ENCODE results near the gene NPAS3.

NPAS3 gene

GRCh38 chr14:33454707-33455106 is 516.0 kb downstream of the NPAS3 start:
- no peak for DNase-seq

- DNase-seq, result no peak
These were observed 517.1 kb downstream of the NPAS3 start for GRCh38 chr14:33455654-33456345.

- no peak for DNase-seq
These were observed 518.3 kb downstream of the NPAS3 start for GRCh38 chr14:33457021-33457420.

GRCh38 chr14:33457617-33458016 is 518.9 kb downstream of the NPAS3 start:
- no peak for DNase-seq

- DNase-seq, result peak; percentile 44
These were observed 521.5 kb downstream of the NPAS3 start for GRCh38 chr14:33460164-33460563.

GRCh38 chr14:33461036-33461435 is 522.4 kb downstream of the NPAS3 start:
- DNase-seq, result no peak

GRCh38 chr14:33463731-33464130 is 525.1 kb downstream of the NPAS3 start:
- no peak for DNase-seq

GRCh38 chr14:33464254-33464962 is 525.7 kb downstream of the NPAS3 start:
- DNase-seq, result no peak

- DNase-seq, result no peak
These were observed 527.4 kb downstream of the NPAS3 start for GRCh38 chr14:33465846-33466700.

GRCh38 chr14:33467971-33468370 is 529.3 kb downstream of the NPAS3 start:
- DNase-seq, result no peak

- no peak for DNase-seq
These were observed 531.2 kb downstream of the NPAS3 start for GRCh38 chr14:33469898-33470297.

- no peak for DNase-seq
These were observed 533.1 kb downstream of the NPAS3 start for GRCh38 chr14:33471776-33472175.

GRCh38 chr14:33475623-33476022 is 536.9 kb downstream of the NPAS3 start:
- DNase-seq, result peak; percentile 58

- no peak for DNase-seq
These were observed 539.1 kb downstream of the NPAS3 start for GRCh38 chr14:33477797-33478196.

- DNase-seq, result no peak
These were observed 541.6 kb downstream of the NPAS3 start for GRCh38 chr14:33480071-33480886.

GRCh38 chr14:33480887-33481184 is 542.2 kb downstream of the NPAS3 start:
- no peak for DNase-seq

- DNase-seq, result no peak
These were observed 544.4 kb downstream of the NPAS3 start for GRCh38 chr14:33483110-33483509.

GRCh38 chr14:33483541-33483940 is 544.9 kb downstream of the NPAS3 start:
- DNase-seq, result no peak

- DNase-seq, result no peak
These were observed 545.6 kb downstream of the NPAS3 start for GRCh38 chr14:33484264-33484663.

GRCh38 chr14:33486332-33486890 is 547.7 kb downstream of the NPAS3 start:
- DNase-seq, result no peak

- no peak for DNase-seq
These were observed 549.9 kb downstream of the NPAS3 start for GRCh38 chr14:33488582-33488981.

GRCh38 chr14:33490555-33490954 is 551.9 kb downstream of the NPAS3 start:
- no peak for DNase-seq

GRCh38 chr14:33491112-33491511 is 552.4 kb downstream of the NPAS3 start:
- no peak for DNase-seq
